Gastrocnemius medialis (tissue), 4 donors: ENCODE measurements around the gene VLDLR.

Source experiments
- CTCF ChIP-seq, 5 experiments: fragments of 450-650 bp in 3 of 5; fragments of 200-600 bp in 2 of 5; sonication (generic) in 2 of 5; IDR thresholded peaks in 4 of 5; conservative IDR thresholded peaks in 1 of 5; 1 replicate in 4 of 5; 2 replicates in 1 of 5; pipeline ENCODE4 v1.5.1; 2016 to 2019; ENCODE audit warnings: antibody characterized with exemption in 5 of 5, mild to moderate bottlenecking in 3 of 5, moderate library complexity in 3 of 5
- POLR2A ChIP-seq, 2 donors: fragments of 450-650 bp; IDR thresholded peaks; one replicate each; pipeline ENCODE4 v1.6.1; 2017; ENCODE audit warnings: antibody characterized with exemption in 2 of 2, mild to moderate bottlenecking in 2 of 2, moderate library complexity in 2 of 2

GRCh38 chr9:2622461-2623287 lies 1.1 kb downstream of the VLDLR start:
- TF ChIP-seq CTCF (IDR thresholded peaks at IDR 0.05 in 4 of 5, conservative IDR thresholded peaks at IDR 0.05 in 1 of 5) = peak in 1 of 5 experiments; percentile 3
- TF ChIP-seq POLR2A (IDR thresholded peaks at IDR 0.05) = no peak
